ENCODE data around the gene BRIP1.

- TF ChIP-seq CTCF (IDR thresholded peaks at IDR 0.05), result no peak
- no peak for TF ChIP-seq POLR2AphosphoS5 (IDR thresholded peaks at IDR 0.05)
- TF ChIP-seq POLR2A (IDR thresholded peaks at IDR 0.05; ENCODE audit: low read depth), result no peak
Measured at GRCh38 chr17:61833536-61834193, 29.7 kb downstream of the BRIP1 start.
